HG02852 (cell line): ENCODE data around the gene MAL.

Experiments used
- ATAC-seq: cut with Tn5 transposase; IDR thresholded peaks from one replicate; pipeline ENCODE4 v1.9.1; 2021; ENCODE audit warnings: mild to moderate bottlenecking, moderate library complexity; ENCODE audit not compliant: unreplicated experiment

Gene MAL

GRCh38 chr2:95025406-95026319 lies at the start of gene MAL:
Gene MAL (plus strand): TSS chr2:95025708. CDS start chr2:95025793, 85 bp downstream.
- peak; percentile 48 for ATAC-seq

- no peak for ATAC-seq
Measured at GRCh38 chr2:94977826-94978225, 47.7 kb upstream of the MAL start.

- ATAC-seq, result no peak
Measured at GRCh38 chr2:94978917-94979316, 46.6 kb upstream of the MAL start.

- no peak for ATAC-seq
Measured at GRCh38 chr2:94979406-94980375, 45.8 kb upstream of the MAL start.

- ATAC-seq, result no peak
Measured at GRCh38 chr2:94980406-94980805, 45.1 kb upstream of the MAL start.

GRCh38 chr2:94982156-94982555 lies 43.4 kb upstream of the MAL start:
- ATAC-seq, result no peak

- no peak for ATAC-seq
Measured at GRCh38 chr2:94982675-94983074, 42.8 kb upstream of the MAL start.

- ATAC-seq, result no peak
Measured at GRCh38 chr2:94984964-94985575, 40.4 kb upstream of the MAL start.

- no peak for ATAC-seq
Measured at GRCh38 chr2:94985636-94986035, 39.9 kb upstream of the MAL start.

- ATAC-seq, result peak; percentile 85
Measured at GRCh38 chr2:94986392-94986963, 39.0 kb upstream of the MAL start.

- ATAC-seq, result no peak
Measured at GRCh38 chr2:94987074-94988020, 38.2 kb upstream of the MAL start.

- no peak for ATAC-seq
Measured at GRCh38 chr2:94990956-94991355, 34.6 kb upstream of the MAL start.

GRCh38 chr2:94992360-94992759 lies 33.1 kb upstream of the MAL start:
- ATAC-seq, result no peak

GRCh38 chr2:94993176-94994062 lies 32.1 kb upstream of the MAL start:
- no peak for ATAC-seq

GRCh38 chr2:94994063-94994913 lies 31.2 kb upstream of the MAL start:
- no peak for ATAC-seq

- ATAC-seq, result no peak
Measured at GRCh38 chr2:94994914-94995552, 30.5 kb upstream of the MAL start.
